Measurements from ENCODE around the gene TP53BP2.

Gene TP53BP2

GRCh38 chr1:223792046-223792445 is 53.7 kb downstream of the TP53BP2 start:
- DNase-seq = no peak

GRCh38 chr1:223788746-223789415 is 56.9 kb downstream of the TP53BP2 start:
- DNase-seq = no peak

DNA sequence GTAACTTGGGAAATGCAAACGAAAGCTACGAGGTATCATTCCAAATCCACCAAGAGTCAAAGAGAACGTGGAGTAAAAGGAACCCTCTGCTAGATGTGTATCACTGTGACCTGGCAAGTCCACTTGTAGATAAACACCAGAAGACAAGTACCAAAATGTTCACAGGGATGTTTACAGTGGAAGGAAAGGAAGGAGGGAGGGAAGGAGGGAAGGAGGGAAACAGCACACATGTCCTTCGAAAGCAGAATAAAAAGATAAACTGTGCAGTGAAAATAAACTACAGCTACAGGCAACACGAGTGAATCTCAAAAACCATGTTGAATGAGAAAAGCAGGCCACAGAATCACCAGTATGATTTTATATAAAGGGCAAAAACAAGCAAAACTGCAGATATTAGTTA is 59.9 kb downstream of the TP53BP2 start:
- no peak for DNase-seq

DNA sequence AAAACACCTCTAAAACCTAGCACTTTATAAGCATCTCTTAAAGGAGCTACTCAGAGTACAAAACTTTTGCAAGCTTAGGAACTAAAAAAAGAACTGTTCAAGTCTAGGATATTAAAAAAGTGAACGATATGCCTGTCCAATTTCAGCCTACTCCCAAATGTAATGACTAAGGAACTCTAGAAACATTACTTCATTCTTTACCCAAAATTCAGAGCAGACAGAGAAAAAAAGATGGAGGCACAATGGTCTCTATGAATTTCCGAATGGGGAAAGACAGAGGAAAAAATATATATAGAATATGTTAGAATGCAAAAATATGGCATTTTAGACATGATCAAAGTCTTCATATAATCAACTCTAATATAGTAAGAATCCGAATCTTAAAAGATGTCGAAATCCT is 61.2 kb downstream of the TP53BP2 start:
- DNase-seq = no peak

DNA sequence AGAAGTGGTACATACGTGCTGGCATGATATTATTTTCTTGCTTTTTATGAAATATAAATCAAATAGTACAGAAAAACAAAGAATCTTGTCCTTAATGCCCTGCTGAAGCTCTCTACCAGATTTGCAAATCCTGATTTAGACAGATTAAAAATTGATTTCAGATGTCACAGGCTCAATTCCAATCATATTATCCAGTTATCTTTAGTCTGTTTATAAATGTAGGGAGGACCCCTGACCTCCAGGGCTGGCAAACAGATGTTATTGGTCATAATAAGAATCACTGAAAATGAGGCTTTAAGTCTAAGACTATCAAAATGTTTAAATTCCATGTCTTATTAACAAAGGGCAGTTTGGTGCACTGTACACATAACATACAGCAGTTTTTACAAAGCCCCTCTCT is 62.1 kb downstream of the TP53BP2 start:
- DNase-seq = no peak

DNA sequence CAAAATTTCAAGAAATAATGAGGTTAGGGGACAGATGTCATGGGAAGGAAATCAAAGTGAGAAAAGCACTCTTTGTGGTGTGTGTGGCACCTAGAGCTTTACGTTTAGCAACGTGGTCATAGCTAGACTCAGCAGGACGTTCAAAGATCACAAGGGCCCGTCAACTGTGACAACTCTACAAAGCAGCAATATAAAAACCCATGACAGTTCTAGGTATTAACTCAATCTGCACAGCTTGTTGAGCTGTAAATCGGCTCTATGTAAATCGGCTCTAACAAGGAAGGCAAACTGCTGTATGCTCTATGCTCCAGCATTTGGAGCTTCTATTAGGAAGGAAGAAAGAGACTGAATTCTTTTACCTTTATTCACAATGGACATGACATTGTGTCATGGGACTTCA is 64.8 kb downstream of the TP53BP2 start:
- DNase-seq = no peak

DNA sequence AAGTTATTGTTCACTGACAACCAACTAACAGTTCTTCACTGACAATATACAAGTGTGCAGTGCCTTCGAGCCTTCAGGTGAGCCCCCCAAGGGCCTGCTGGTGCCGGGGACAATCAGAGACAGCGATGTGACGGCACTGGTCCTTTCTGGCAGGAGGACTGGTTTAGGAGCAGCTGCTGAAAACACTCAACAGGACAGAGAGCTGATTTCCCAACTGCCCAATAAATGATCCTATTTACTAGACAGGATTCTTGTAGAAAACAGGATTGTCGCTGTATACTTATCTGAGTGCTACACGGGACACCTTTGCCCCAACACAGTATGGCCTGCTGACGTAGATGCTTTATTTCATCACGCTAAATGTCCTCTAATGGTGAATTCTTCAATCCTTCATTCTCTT is 65.4 kb downstream of the TP53BP2 start:
- no peak for DNase-seq

DNA sequence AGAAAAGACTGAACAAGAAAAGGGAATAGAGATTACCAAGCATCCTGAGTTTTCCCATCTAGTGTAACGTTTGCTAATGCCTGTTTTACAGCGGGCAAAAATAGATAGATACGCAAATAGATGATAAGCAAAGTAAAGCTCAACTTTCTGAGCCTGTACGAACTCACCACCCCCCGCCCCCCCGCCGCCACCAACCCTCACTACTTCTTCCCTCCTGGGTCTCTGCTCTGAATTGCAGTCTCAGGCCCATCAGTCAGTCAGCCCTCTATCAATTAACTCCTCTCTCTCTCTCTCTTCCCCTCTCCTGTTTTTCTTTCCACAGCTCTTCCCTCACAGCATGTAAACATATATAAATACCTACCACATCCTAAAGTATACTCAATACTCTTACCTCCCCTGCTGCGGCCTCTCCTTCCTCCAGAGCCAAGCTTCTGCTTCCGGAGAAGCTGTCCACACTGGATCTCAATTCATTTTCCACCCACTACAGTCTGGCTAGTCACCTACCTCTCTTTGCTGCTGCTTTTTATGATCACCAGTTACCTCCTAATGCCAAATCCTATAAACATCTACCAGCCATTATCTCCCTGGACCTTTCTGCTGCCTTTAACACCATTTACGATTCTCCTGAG is 68.8 kb downstream of the TP53BP2 start:
- no peak for DNase-seq

DNA sequence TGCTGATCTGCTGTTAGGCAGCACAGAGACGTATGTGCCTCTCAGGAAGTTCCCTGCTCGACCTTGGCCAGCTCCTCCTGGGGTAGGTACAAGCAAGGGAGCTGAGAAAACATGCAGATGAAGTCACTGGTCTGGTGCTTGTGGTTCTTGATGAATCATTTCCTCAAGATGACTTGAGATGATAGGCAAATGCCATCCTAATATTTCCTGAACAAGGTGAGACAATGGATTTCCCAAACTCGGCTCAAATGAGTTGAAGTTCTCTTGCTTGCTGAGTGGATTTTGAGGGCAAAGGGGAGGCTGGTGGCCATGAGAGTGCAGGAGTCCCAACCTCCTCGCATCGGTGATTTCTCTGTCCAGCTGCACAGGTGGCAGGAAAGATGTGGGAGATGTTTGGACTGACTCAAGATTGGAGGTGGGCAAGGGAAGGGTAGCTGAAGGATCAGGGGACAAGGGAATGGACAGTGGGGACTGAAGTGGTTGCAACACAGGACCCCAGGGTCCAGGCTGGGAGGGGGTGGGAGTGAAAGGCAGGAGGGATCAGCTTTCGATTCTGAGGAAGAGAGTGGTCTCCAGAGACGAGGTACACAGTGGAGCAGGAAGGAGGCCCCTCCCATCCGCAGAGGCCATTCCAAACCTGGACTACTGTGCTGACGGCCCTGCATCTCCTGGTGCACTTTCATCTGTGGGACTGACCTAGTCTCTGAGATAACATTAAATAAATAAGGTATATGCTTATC is 69.5 kb downstream of the TP53BP2 start:
- no peak for DNase-seq

GRCh38 chr1:223775711-223776074 is 70.1 kb downstream of the TP53BP2 start:
- DNase-seq = no peak

GRCh38 chr1:223775054-223775453 is 70.7 kb downstream of the TP53BP2 start:
- DNase-seq = no peak

GRCh38 chr1:223774134-223774814 is 71.5 kb downstream of the TP53BP2 start:
- no peak for DNase-seq

DNA sequence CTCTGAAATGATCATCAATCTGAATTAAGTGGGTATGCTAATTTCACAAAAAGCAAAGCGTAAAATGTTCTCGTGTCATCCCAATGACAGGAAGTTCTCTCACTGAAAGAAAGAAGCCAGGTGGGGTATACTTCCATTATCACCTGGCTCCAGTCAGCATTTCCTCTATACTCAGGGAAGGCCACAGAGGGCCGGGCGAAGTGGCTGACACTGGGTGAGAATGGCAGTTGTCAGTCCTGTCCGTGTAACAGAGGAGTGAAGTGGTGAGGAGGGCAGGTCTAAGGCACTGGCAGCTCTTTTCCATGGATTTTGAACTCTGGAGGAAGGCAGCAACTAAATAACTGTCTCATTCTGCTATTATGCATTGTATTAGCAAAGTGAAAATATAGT is 73.0 kb downstream of the TP53BP2 start:
- DNase-seq = no peak

GRCh38 chr1:223771814-223772770 is 73.7 kb downstream of the TP53BP2 start:
- no peak for DNase-seq

DNA sequence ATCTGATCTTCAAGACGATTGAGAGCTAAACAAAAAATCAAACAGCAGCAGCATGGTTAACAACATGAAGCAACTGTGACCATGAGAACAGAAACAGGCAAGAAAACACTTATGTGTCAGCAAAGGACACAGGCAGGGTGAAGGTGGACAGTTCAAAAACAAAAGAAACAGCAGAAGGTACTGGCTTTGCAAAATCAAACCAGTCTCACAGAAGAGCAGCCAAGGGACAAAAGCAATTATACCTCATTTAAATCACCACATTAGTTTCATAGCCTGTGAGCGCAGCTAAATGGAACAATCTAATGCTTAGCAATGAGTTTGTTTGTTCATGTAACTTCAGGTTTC is 74.3 kb downstream of the TP53BP2 start:
- DNase-seq = no peak

GRCh38 chr1:223770621-223771315 is 75.0 kb downstream of the TP53BP2 start:
- no peak for DNase-seq

DNA sequence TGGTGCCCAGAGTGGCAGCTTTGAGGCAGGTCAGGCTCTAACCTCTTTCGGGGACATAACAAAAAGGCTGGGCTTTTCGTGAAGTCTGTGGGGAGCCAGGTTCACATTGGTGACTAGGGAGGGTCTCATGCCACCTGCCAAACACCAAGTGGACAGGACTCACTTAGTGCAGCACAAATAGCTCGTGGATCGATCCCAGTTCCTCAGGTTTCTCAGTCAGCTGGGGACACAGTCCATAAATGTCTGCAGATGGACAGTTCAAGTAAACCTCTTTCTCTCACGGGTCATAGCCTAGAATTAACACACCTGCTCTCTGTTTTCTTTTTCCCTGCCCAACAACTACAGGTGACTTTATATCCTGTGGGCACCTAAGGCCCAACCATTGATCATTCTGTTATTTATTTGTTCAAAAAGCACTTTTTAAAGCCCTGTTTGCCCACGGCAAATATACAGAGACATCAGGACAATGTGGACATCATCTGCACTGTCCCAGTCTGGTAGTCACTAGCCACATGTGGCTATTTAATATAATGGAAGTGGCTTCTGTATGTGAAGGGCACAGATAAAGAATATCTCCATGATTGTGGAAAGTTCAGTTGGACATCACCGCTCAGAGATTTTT is 79.9 kb downstream of the TP53BP2 start:
- no peak for DNase-seq

DNA sequence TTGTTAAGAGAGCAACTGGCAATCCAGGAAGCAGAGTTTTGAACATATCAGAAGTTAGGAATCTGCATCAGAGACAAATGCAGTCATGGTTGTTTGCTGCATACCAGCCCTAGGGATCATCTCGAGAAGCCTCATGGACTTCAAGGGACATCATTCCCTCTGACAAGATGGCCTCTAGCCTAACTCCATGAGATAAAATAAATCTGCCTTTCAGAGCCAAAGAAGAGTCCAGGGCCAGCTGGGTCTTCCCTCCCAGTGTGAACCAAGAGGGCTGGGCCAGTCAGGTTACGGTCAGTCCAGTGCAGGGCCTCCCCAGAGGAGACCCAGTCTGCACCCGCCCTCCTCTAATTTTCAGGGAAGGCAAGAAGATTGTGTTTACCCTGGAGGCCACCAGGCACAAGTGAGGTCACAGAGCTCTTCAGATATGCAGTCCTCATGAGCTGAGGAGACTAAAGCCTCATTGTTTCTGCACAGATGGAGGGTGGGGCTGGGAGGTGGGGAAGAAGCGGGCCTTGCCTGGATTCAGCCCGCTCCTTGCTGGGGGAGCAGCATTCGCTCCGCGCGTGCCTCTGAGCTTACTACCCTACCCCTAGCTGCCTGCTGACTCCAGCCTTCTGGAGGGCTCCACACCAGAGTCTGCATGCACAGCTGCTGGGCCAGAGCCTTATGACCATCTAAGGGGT is 80.6 kb downstream of the TP53BP2 start:
- DNase-seq = no peak

DNA sequence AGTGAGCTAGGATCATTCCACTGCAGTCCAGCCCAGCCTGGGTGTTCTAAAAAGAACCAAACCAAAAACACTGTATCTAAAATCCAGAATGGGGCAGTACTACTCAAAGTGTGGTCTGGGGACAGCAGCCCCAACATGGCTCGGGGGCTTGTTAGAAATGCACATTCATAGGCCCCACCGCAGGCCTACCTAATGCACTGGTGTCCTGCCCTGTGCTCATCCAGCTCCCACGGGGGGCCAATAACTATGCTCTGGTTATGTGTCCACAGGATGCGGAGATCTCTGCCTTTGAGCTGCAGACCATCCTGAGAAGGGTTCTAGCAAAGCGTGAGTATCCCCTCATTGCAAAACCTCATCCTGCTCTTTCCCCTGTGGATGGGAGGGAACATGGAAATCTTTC is 81.9 kb downstream of the TP53BP2 start:
- no peak for DNase-seq

DNA sequence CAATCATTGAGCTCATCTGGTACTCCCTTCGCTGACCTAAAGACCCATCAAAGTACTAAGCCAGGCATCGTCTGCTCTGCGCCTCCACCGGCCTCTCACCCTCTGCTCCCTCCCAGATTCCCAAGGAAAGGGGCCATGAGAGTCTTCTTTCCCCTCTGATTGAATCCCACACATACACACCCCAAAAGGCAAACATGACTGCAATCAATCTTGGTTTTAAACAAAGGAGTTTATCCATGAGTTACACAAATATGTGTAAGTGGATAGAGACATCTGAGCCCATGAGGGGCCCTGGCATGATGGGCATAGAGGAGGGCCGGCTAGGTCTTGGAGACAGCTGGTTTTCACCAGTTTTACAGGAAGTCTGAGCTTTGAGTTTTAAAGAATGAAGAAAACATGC is 82.5 kb downstream of the TP53BP2 start:
- no peak for DNase-seq

- DNase-seq = no peak
Measured at GRCh38 chr1:223761411-223761810, 84.3 kb downstream of the TP53BP2 start.
